PC-9 (cell line): Measurements from ENCODE around the gene PAM. TPM values are rescaled to one million over a fixed set of nuclear protein-coding genes. Genes with fewer than 3 reads are reported as not detected.

Source experiments
- BruUV-seq: library from RNA; stranded (reverse); fragments of 400-500 nt; replicated peaks from 2 replicates; lab custom pipeline; 2021; lab: Mats Ljungman, UMichigan
- CTCF ChIA-PET: fragments of 300-600 bp; sonication (Branson Sonifier 250); formaldehyde crosslinking; loops from one replicate; lab custom pipeline; 2022; ENCODE audit warnings: antibody characterized with exemption; lab: Charles Lee
- POLR2A ChIA-PET: fragments of 300-600 bp; sonication (Branson Sonifier 250); formaldehyde crosslinking; loops from one replicate; lab custom pipeline; 2022; ENCODE audit warnings: antibody characterized with exemption; ENCODE audit not compliant: unreplicated experiment; lab: Charles Lee
- DNase-seq, 2 experiments: peaks; one replicate each; pipeline versions ENCODE4 v3.0.0 to v3.0.0-alpha.2; 2015 to 2022; ENCODE audit warnings: mixed read lengths in 1 of 2
- H2AFZ ChIP-seq: fragments of 200-600 bp; sonication (generic); 2 replicates; pipeline ENCODE4 v1.8.1; 2017; ENCODE audit warnings: antibody characterized with exemption
- H3F3A ChIP-seq: fragments of 200-600 bp; sonication (generic); 2 replicates; pipeline ENCODE4 v1.8.1; 2017; ENCODE audit warnings: antibody characterized with exemption, mild to moderate bottlenecking, low read depth; ENCODE audit not compliant: insufficient read depth
- H3K27ac ChIP-seq: fragments of 200-600 bp; sonication (generic); 2 replicates; pipeline ENCODE4 v1.6.1; 2016; ENCODE audit warnings: mixed run types
- H3K27me3 ChIP-seq: fragments of 200-600 bp; sonication (generic); 2 replicates; pipeline ENCODE4 v1.6.1; 2016; ENCODE audit warnings: low read depth, mixed run types; ENCODE audit not compliant: insufficient read depth
- H3K36me3 ChIP-seq: fragments of 200-600 bp; sonication (generic); 2 replicates; pipeline ENCODE4 v1.6.1; 2016; ENCODE audit warnings: low read depth, mixed run types
- H3K4me1 ChIP-seq: fragments of 200-600 bp; sonication (generic); replicated peaks from 2 replicates; pipeline ENCODE4 v1.6.1; 2016; ENCODE audit warnings: mixed run types; ENCODE audit not compliant: insufficient read depth
- H3K4me2 ChIP-seq: fragments of 200-600 bp; sonication (generic); 2 replicates; pipeline ENCODE4 v1.6.1; 2017; ENCODE audit warnings: mixed run types
- H3K4me3 ChIP-seq: fragments of 200-600 bp; sonication (generic); 2 replicates; pipeline ENCODE4 v1.6.1; 2016; ENCODE audit warnings: mixed run types
- H3K79me2 ChIP-seq: fragments of 200-600 bp; sonication (generic); 2 replicates; pipeline ENCODE4 v1.6.1; 2017; ENCODE audit warnings: low read depth, mixed run types
- H3K9me2 ChIP-seq: fragments of 200-600 bp; sonication (generic); 2 replicates; pipeline ENCODE4 v1.8.1; 2017; ENCODE audit warnings: mild to moderate bottlenecking; ENCODE audit not compliant: insufficient read depth
- H3K9me3 ChIP-seq: fragments of 200-600 bp; sonication (generic); 2 replicates; pipeline ENCODE4 v1.8.1; 2016; ENCODE audit warnings: low read depth; ENCODE audit not compliant: insufficient read depth
- H4K20me1 ChIP-seq: fragments of 200-600 bp; sonication (generic); 2 replicates; pipeline ENCODE4 v1.8.1; 2017; ENCODE audit not compliant: insufficient read depth
- CTCF ChIP-seq: fragments of 200-600 bp; sonication (generic); conservative IDR thresholded peaks from 2 replicates; pipeline ENCODE4 v1.6.1; 2017; ENCODE audit warnings: mixed run types, antibody characterized with exemption, mild to moderate bottlenecking, moderate library complexity
- EZH2 ChIP-seq: fragments of 200-600 bp; sonication (generic); IDR thresholded peaks from 2 replicates; pipeline ENCODE4 v1.8.0; 2017; ENCODE audit warnings: antibody characterized with exemption, low read depth
- intact Hi-C: fragments of 100-400 bp; cut with micrococcal nuclease; formaldehyde crosslinking; loops from one replicate; pipeline ENCODE4 v1.10.0; 2022; ENCODE audit not compliant: unreplicated experiment
- total RNA-seq: library from RNA; stranded (reverse); gene quantifications from 2 replicates; pipeline ENCODE4 v1.2.3, GENCODE V29; 2021

The PAM gene
- total RNA-seq, 1 experiment from 2014 or later = 88.4 TPM

- H3F3A ChIP-seq = no peaks in the 10 kb centered on the region
- CTCF ChIA-PET = no interaction called here
- TF ChIP-seq EZH2 = no peak
- no peak for TF ChIP-seq CTCF
- BruUV-seq = no TSS peak
- no peaks in the 10 kb centered on the region for H4K20me1 ChIP-seq
- no peak for DNase-seq
- no peaks in the 10 kb centered on the region for H3K79me2 ChIP-seq
- no peak overlapping the region for H3K27ac ChIP-seq
- no peaks in the 10 kb centered on the region for H3K9me2 ChIP-seq
- POLR2A ChIA-PET = interaction anchor here (0.6 kb wide), 1 partner anchor 51 kb away, joined by 7 read pairs; no protein-coding TSS in a partner anchor
- no peak overlapping the region for H2AFZ ChIP-seq
- H3K4me1 ChIP-seq = no peaks in the 10 kb centered on the region
- H3K4me2 ChIP-seq = no peak overlapping the region
- H3K36me3 ChIP-seq = no peaks in the 10 kb centered on the region
- H3K4me3 ChIP-seq = no peak overlapping the region
- intact Hi-C loops = no loop called here
- H3K9me3 ChIP-seq = no peaks in the 10 kb centered on the region
- no peaks in the 10 kb centered on the region for H3K27me3 ChIP-seq
Measured at GRCh38 chr5:102873379-102873932, 118.4 kb downstream of the PAM start.

GRCh38 chr5:102874054-102874453 lies 118.9 kb downstream of the PAM start:
- Histone ChIP-seq H3K9me3 (no peaks in the 10 kb centered on the region), H3K36me3 (no peaks in the 10 kb centered on the region), H3K27me3 (no peaks in the 10 kb centered on the region), H3K4me3 (no peak overlapping the region), H3K27ac (no peak overlapping the region), H2AFZ (no peak overlapping the region), H4K20me1 (no peaks in the 10 kb centered on the region), H3K4me2 (no peak overlapping the region), H3K79me2 (no peaks in the 10 kb centered on the region), H3K4me1 (no peaks in the 10 kb centered on the region), H3F3A (no peaks in the 10 kb centered on the region), H3K9me2 (no peaks in the 10 kb centered on the region)
- intact Hi-C loops = no loop called here
- no peak for DNase-seq
- ChIA-PET CTCF (no interaction called here), POLR2A (interaction anchor here (0.6 kb wide), 1 partner anchor 51 kb away, joined by 7 read pairs; no protein-coding TSS in a partner anchor)
- BruUV-seq = no TSS peak
- TF ChIP-seq CTCF (no peak), EZH2 (no peak)

GRCh38 chr5:102875721-102876123 lies 120.6 kb downstream of the PAM start:
- H3F3A ChIP-seq = no peaks in the 10 kb centered on the region
- no TSS peak for BruUV-seq
- CTCF ChIA-PET = no interaction called here
- H3K4me2 ChIP-seq = no peak overlapping the region
- no peaks in the 10 kb centered on the region for H3K79me2 ChIP-seq
- intact Hi-C loops = no loop called here
- DNase-seq = no peak
- H2AFZ ChIP-seq = no peak overlapping the region
- H3K27ac ChIP-seq = no peak overlapping the region
- no peaks in the 10 kb centered on the region for H3K27me3 ChIP-seq
- H3K9me3 ChIP-seq = no peaks in the 10 kb centered on the region
- H4K20me1 ChIP-seq = no peaks in the 10 kb centered on the region
- TF ChIP-seq EZH2 (no peak), CTCF (no peak)
- no peaks in the 10 kb centered on the region for H3K36me3 ChIP-seq
- POLR2A ChIA-PET = no interaction called here
- no peaks in the 10 kb centered on the region for H3K4me1 ChIP-seq
- H3K4me3 ChIP-seq = no peak overlapping the region
- H3K9me2 ChIP-seq = no peaks in the 10 kb centered on the region
